GM18526 (cell line): ENCODE results near the gene HDAC5.

Experiments used
- POLR2A ChIP-seq: IDR thresholded peaks from 3 replicates; pipeline ENCODE4 v1.6.1; 2011; ENCODE audit not compliant: insufficient read length; ENCODE audit errors: extremely low read depth

HDAC5 gene

GRCh38 chr17:44117351-44117750 is 6.1 kb downstream of the HDAC5 start:
- TF ChIP-seq POLR2A = no peak

- TF ChIP-seq POLR2A = no peak
These were observed 7.6 kb downstream of the HDAC5 start for GRCh38 chr17:44115585-44116415.

- no peak for TF ChIP-seq POLR2A
These were observed 9.3 kb downstream of the HDAC5 start for GRCh38 chr17:44113868-44114840.

- no peak for TF ChIP-seq POLR2A
These were observed 10.1 kb downstream of the HDAC5 start for GRCh38 chr17:44113382-44113781.

- no peak for TF ChIP-seq POLR2A
These were observed 10.9 kb downstream of the HDAC5 start for GRCh38 chr17:44112284-44113280.

GRCh38 chr17:44111777-44112176 is 11.7 kb downstream of the HDAC5 start:
- TF ChIP-seq POLR2A = no peak

GRCh38 chr17:44110823-44111633 is 12.4 kb downstream of the HDAC5 start:
- TF ChIP-seq POLR2A = peak; percentile 62

- no peak for TF ChIP-seq POLR2A
These were observed 13.3 kb downstream of the HDAC5 start for GRCh38 chr17:44110011-44110686.

GRCh38 chr17:44109312-44109630 is 14.2 kb downstream of the HDAC5 start:
- no peak for TF ChIP-seq POLR2A

- no peak for TF ChIP-seq POLR2A
These were observed 14.8 kb downstream of the HDAC5 start for GRCh38 chr17:44108440-44109311.

GRCh38 chr17:44106801-44107200 is 16.6 kb downstream of the HDAC5 start:
- TF ChIP-seq POLR2A = no peak

GRCh38 chr17:44105941-44106340 is 17.5 kb downstream of the HDAC5 start:
- TF ChIP-seq POLR2A = no peak

GRCh38 chr17:44105483-44105882 is 18.0 kb downstream of the HDAC5 start:
- TF ChIP-seq POLR2A = no peak
